Thyroid gland (tissue), 4 donors: ENCODE data around the gene SPACA5B.
"Not testable (repeated sequence)": the region's sequence is repeated elsewhere in the genome, so short reads cannot be mapped to it uniquely, and the experiment has no call there.

Experiments used
- POLR2A ChIP-seq, 2 donors: fragments of 450-650 bp; IDR thresholded peaks; one replicate each; pipeline ENCODE4 v1.6.1; 2017; ENCODE audit warnings: antibody characterized with exemption in 2 of 2, mild to moderate bottlenecking in 2 of 2, moderate library complexity in 1 of 2
- TF ChIP-seq, protein P1 (sequence below), 6 experiments: fragments of 200-600 bp in 3 of 6; fragments of 450-650 bp in 3 of 6; sonication (generic) in 3 of 6; IDR thresholded peaks; one replicate each; pipeline ENCODE4 v1.5.1; 2016 to 2019; ENCODE audit warnings: antibody characterized with exemption in 6 of 6, mild to moderate bottlenecking in 2 of 6, inconsistent platforms in 1 of 6, moderate library complexity in 1 of 6

DNA sequence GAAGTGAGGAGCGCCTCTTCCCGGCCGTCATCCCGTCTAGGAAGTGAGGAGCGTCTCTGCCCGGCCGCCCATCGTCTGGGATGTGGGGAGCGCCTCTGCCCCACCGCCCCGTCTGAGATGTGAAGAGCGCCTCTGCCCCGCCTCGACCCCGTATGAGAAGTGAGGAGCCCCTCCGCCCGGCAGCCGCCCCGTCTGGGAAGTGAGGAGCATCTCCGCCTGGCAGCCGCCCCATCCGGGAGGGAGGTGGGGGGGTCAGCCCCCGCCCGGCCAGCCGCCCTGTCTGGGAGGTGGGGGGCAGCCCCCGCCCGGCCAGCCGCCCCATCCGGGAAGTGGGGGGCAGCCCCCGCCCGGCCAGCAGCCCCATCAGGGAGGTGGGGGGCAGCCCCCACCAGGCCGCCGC lies 8.7 kb downstream of the SPACA5B start:
- TF ChIP-seq, protein P1, sequence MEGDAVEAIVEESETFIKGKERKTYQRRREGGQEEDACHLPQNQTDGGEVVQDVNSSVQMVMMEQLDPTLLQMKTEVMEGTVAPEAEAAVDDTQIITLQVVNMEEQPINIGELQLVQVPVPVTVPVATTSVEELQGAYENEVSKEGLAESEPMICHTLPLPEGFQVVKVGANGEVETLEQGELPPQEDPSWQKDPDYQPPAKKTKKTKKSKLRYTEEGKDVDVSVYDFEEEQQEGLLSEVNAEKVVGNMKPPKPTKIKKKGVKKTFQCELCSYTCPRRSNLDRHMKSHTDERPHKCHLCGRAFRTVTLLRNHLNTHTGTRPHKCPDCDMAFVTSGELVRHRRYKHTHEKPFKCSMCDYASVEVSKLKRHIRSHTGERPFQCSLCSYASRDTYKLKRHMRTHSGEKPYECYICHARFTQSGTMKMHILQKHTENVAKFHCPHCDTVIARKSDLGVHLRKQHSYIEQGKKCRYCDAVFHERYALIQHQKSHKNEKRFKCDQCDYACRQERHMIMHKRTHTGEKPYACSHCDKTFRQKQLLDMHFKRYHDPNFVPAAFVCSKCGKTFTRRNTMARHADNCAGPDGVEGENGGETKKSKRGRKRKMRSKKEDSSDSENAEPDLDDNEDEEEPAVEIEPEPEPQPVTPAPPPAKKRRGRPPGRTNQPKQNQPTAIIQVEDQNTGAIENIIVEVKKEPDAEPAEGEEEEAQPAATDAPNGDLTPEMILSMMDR (IDR thresholded peaks at IDR 0.05) = not testable (repeated sequence)
- TF ChIP-seq POLR2A (IDR thresholded peaks at IDR 0.05) = not testable (repeated sequence)
